ENCODE results near the gene MAGI2. TPM values are rescaled to one million over a fixed set of nuclear protein-coding genes. Genes with fewer than 3 reads are reported as not detected.
"Not testable (repeated sequence)": the region's sequence is repeated elsewhere in the genome, so short reads cannot be mapped to it uniquely, and the experiment has no call there.

The MAGI2 gene
- total RNA-seq, 3 donors from 2014 or later, result 9.8 to 22.7 (median 20.2) TPM

DNA sequence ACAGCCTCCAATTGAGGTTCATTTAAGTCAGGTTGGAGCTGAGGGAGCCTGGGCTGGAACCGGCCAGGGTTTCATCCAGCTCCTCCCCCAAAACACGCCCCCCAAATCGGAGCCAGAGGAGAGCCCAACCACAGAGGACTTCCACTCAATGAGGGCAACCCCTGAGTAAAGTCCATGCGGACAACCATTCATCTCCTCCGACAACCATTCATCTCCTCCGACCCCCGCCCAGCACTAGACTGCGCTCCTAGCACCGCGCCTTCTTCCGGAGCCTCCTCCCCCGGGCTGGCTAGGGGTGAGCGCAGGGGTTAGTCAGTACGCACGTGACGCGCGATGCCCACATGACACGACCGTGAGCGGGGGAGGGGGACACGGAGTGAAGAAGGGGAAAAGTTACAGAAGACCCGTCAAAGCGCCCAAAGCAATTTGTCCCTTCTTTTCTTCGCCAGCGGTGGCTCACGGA, 1.4 kb downstream of the MAGI2 start:
- intact Hi-C loops (cut with DNase I; ENCODE audit: low total_unique reads), result no loop called here
- Histone ChIP-seq H3K9me3 (no peaks in the 10 kb centered on the region), H3K36me3 (no peaks in the 10 kb centered on the region), H3K27me3 (no peaks in the 10 kb centered on the region), H3K4me3 (peak overlapping the region; percentile 64 to 77 (median 72)), H3K4me1 (peaks cover 0 to 6% of the 10 kb centered on the region in 2 donors), H3K27ac (peak overlapping the region; percentile 90 to 96)
- DNase-seq (ENCODE audit: low spot score in 2 of 2), result peak; percentile 66 to 76
- TF ChIP-seq POLR2AphosphoS5 (IDR thresholded peaks at IDR 0.05) (peak; percentile 83 to 86 (median 85)), POLR2A (IDR thresholded peaks at IDR 0.05) (peak; percentile 64)
- TF ChIP-seq, protein P1, sequence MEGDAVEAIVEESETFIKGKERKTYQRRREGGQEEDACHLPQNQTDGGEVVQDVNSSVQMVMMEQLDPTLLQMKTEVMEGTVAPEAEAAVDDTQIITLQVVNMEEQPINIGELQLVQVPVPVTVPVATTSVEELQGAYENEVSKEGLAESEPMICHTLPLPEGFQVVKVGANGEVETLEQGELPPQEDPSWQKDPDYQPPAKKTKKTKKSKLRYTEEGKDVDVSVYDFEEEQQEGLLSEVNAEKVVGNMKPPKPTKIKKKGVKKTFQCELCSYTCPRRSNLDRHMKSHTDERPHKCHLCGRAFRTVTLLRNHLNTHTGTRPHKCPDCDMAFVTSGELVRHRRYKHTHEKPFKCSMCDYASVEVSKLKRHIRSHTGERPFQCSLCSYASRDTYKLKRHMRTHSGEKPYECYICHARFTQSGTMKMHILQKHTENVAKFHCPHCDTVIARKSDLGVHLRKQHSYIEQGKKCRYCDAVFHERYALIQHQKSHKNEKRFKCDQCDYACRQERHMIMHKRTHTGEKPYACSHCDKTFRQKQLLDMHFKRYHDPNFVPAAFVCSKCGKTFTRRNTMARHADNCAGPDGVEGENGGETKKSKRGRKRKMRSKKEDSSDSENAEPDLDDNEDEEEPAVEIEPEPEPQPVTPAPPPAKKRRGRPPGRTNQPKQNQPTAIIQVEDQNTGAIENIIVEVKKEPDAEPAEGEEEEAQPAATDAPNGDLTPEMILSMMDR (IDR thresholded peaks at IDR 0.05), result no peak

- peak overlapping the region in 1 of 2 donors; percentile 90 for H3K27ac ChIP-seq
- no peak for DNase-seq (ENCODE audit: low spot score in 2 of 2)
- intact Hi-C loops (cut with DNase I; ENCODE audit: low total_unique reads), result no loop called here
These were observed 1.9 kb downstream of the MAGI2 start for GRCh38 chr7:79451580-79451979.

DNA sequence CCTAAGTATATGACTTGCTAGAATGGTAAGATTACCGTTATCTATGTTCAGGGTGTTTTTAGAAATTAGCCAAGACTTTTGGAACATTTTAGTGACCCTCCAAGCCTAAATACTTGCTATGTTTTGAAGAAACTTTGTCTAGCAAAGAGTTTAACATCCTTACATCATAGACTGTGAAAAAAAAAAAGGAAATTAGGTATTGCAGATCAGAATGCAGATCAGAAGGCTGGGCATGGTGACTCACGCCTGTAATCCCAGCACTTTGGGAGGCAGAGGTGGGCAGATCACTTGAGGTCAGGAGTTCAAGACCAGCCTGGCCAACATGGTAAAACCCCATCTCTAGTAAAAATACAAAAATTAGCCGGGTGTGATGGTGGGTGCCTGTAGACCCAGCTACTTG, 10.7 kb downstream of the MAGI2 start:
- H3K27me3 ChIP-seq; DNase-seq (ENCODE audit: low spot score in 2 of 2); intact Hi-C loops (cut with DNase I; ENCODE audit: low total_unique reads); H3K9me3 ChIP-seq; H3K36me3 ChIP-seq; H3K4me1 ChIP-seq; H3K27ac ChIP-seq; H3K4me3 ChIP-seq: not testable (repeated sequence)

More at GRCh38 chr7:79451580-79451979, 1.9 kb downstream of the MAGI2 start:
- no peak for TF ChIP-seq POLR2AphosphoS5 (IDR thresholded peaks at IDR 0.05)
- TF ChIP-seq POLR2A (IDR thresholded peaks at IDR 0.05), result no peak
- TF ChIP-seq, protein P1 (IDR thresholded peaks at IDR 0.05), result no peak
- no peaks in the 10 kb centered on the region for H3K27me3 ChIP-seq
- H3K9me3 ChIP-seq, result no peaks in the 10 kb centered on the region
- no peaks in the 10 kb centered on the region for H3K36me3 ChIP-seq
- H3K4me3 ChIP-seq, result peak overlapping the region; percentile 64 to 77 (median 72)
- peaks cover 0 to 6% of the 10 kb centered on the region in 2 donors for H3K4me1 ChIP-seq

DNA sequence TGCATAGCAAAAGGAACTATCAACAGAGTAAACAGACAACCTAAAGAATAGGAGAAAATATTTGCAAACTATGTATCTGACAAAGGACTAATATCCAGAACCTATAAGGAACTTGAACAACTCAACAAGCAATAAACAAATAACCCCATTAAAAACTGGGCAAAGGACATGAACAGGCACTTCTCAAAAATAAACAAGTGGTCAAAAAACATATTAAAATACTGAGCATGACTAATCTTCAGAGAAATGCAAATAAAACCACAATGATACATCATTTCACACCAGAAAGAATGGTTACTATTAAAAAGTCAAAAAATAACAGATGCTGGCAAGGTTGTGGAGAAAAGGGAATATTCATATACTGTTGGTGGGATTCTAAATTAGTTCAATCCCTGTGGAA, 17.1 kb downstream of the MAGI2 start:
- intact Hi-C loops (cut with DNase I; ENCODE audit: low total_unique reads), result no loop called here
- H3K9me3 ChIP-seq, result no peaks in the 10 kb centered on the region

GRCh38 chr7:79434867-79435266, 18.6 kb downstream of the MAGI2 start:
- Histone ChIP-seq H3K4me3 (no peak overlapping the region), H3K27ac (no peak overlapping the region), H3K4me1 (no peaks in the 10 kb centered on the region), H3K9me3 (no peaks in the 10 kb centered on the region), H3K27me3 (no peaks in the 10 kb centered on the region), H3K36me3 (no peaks in the 10 kb centered on the region)
- intact Hi-C loops (cut with DNase I; ENCODE audit: low total_unique reads), result no loop called here
- TF ChIP-seq POLR2AphosphoS5 (IDR thresholded peaks at IDR 0.05) (no peak), POLR2A (IDR thresholded peaks at IDR 0.05) (no peak)
- TF ChIP-seq, protein P1 (IDR thresholded peaks at IDR 0.05), result no peak
- no peak for DNase-seq (ENCODE audit: low spot score in 2 of 2)

More for the DNA sequence above, 17.1 kb downstream of the MAGI2 start:
- TF ChIP-seq POLR2AphosphoS5 (IDR thresholded peaks at IDR 0.05) (no peak), POLR2A (IDR thresholded peaks at IDR 0.05) (no peak)
- TF ChIP-seq, protein P1 (IDR thresholded peaks at IDR 0.05), result no peak
- DNase-seq (ENCODE audit: low spot score in 2 of 2), result no peak
- Histone ChIP-seq H3K4me1 (no peaks in the 10 kb centered on the region), H3K27ac (no peak overlapping the region), H3K36me3 (no peaks in the 10 kb centered on the region), H3K27me3 (no peaks in the 10 kb centered on the region), H3K4me3 (no peak overlapping the region)

DNA sequence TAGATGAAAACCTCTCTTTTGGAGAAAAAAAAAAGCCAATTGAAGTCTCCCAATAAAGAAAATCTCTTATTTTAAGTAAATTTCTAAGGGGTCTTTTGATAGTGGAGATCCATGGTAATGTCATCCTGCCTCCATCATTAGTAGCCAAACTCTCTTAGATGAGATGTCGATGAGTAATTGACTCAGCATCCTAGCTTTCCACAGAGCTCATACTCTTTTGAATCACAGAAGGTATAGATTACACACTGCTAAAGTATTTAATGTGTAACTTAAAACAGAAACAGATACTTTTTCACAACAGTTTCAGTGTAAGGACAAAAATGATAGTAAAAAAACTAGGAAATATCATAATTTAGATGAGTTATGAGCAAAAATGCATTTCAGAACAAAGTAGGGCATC, 19.4 kb downstream of the MAGI2 start:
- Histone ChIP-seq H3K9me3 (no peaks in the 10 kb centered on the region), H3K4me1 (no peaks in the 10 kb centered on the region), H3K27ac (no peak overlapping the region), H3K36me3 (no peaks in the 10 kb centered on the region), H3K4me3 (no peak overlapping the region), H3K27me3 (no peaks in the 10 kb centered on the region)
- TF ChIP-seq POLR2A (IDR thresholded peaks at IDR 0.05) (no peak), POLR2AphosphoS5 (IDR thresholded peaks at IDR 0.05) (no peak)
- TF ChIP-seq, protein P1 (IDR thresholded peaks at IDR 0.05), result no peak
- intact Hi-C loops (cut with DNase I; ENCODE audit: low total_unique reads), result no loop called here
- DNase-seq (ENCODE audit: low spot score in 2 of 2), result no peak

Data from breast epithelium (tissue), 4 donors.